ENCODE data around the gene GIT1.

GRCh38 chr17:29619251-29619650, 29.8 kb upstream of the GIT1 start:
- TF ChIP-seq CTCF (conservative IDR thresholded peaks at IDR 0.05; ENCODE audit: low read length) (peak; percentile 64), EZH2phosphoT487 (IDR thresholded peaks at IDR 0.05; ENCODE audit: borderline replicate concordance, low read depth, low read length) (no peak)
